ENCODE data around the gene DAAM2. TPM values are rescaled to one million over a fixed set of nuclear protein-coding genes. Genes with fewer than 3 reads are reported as not detected.

Gene DAAM2
- polyA plus RNA-seq, 2 of the 4 experiments (the other 2 are of a cell fraction): not detected

- ATAC-seq: no peak
- TF ChIP-seq MYC (IDR thresholded peaks at IDR 0.05; ENCODE audit: borderline replicate concordance, low read length) (no peak), ZNF302 (CRISPR knock-in tag; IDR thresholded peaks at IDR 0.05) (no peak), ZC3H11A (IDR thresholded peaks at IDR 0.05) (no peak), EHMT2 (IDR thresholded peaks at IDR 0.05; ENCODE audit: low read depth) (no peak), TP53 (CRISPR knock-in tag; IDR thresholded peaks at IDR 0.05) (no peak), USF2 (IDR thresholded peaks at IDR 0.05) (no peak), ESRRA (IDR thresholded peaks at IDR 0.05; ENCODE audit: borderline replicate concordance, low read length) (no peak), ZFP36 (IDR thresholded peaks at IDR 0.05; ENCODE audit: borderline replicate concordance, partially characterized antibody) (no peak)
- Histone ChIP-seq H3K4me1 (no peaks in the 10 kb centered on the region), H3K9me3 (no peaks in the 10 kb centered on the region), H3K27ac (no peak overlapping the region), H3K4me2 (no peak overlapping the region), H3K4me3 (no peak overlapping the region)
- no peak for DNase-seq (ENCODE audit: low read depth in 1 of 2, low spot score in 1 of 2)
- CTCF ChIA-PET: interaction anchor here (0.6 kb wide), 1 partner anchor 54 kb away, joined by 3 read pairs; no protein-coding TSS in a partner anchor
- 24% methylated on average over 9 of the region's 10 CpGs for whole genome bisulfite sequencing (ENCODE audit: missing lambda C conversion rate)
- POLR2A ChIA-PET: no interaction called here
- no peak for FAIRE-seq
Observed at GRCh38 chr6:39899554-39900295, 107.5 kb downstream of the DAAM2 start.

GRCh38 chr6:39901116-39901655, 109.0 kb downstream of the DAAM2 start:
- H3K9me3 ChIP-seq: no peaks in the 10 kb centered on the region
- ChIA-PET POLR2A (no interaction called here), CTCF (no interaction called here)
- no peak overlapping the region for H3K4me3 ChIP-seq
- ATAC-seq (no peak), FAIRE-seq (no peak), DNase-seq (ENCODE audit: low read depth in 1 of 2, low spot score in 1 of 2) (no peak)
- no peaks in the 10 kb centered on the region for H3K4me1 ChIP-seq
- H3K4me2 ChIP-seq: no peak overlapping the region
- TF ChIP-seq KDM1A (IDR thresholded peaks at IDR 0.05; ENCODE audit: low read depth): no peak
- no peak for TF ChIP-seq FOSL2 (IDR thresholded peaks at IDR 0.05)
- no peak for TF ChIP-seq FOSL2 (CRISPR knock-in tag; IDR thresholded peaks at IDR 0.05)
- TF ChIP-seq BCL3 (IDR thresholded peaks at IDR 0.05): no peak
- no peak for TF ChIP-seq PHF8 (IDR thresholded peaks at IDR 0.05; ENCODE audit: borderline replicate concordance, low read depth)
- TF ChIP-seq TP53 (CRISPR knock-in tag; IDR thresholded peaks at IDR 0.05): no peak
- TF ChIP-seq POLR2A (IDR thresholded peaks at IDR 0.05; ENCODE audit: low read length): no peak
- WGBS (ENCODE audit: missing lambda C conversion rate): 40% methylated on average over 2 of the region's 10 CpGs
- H3K27ac ChIP-seq: no peak overlapping the region

GRCh38 chr6:39901670-39902069, 109.5 kb downstream of the DAAM2 start:
- TF ChIP-seq CHD2 (IDR thresholded peaks at IDR 0.05; ENCODE audit: low read length, partially characterized antibody): no peak
- no peak for TF ChIP-seq BHLHE40 (IDR thresholded peaks at IDR 0.05; ENCODE audit: low read depth, low read length)
- TF ChIP-seq POLR2AphosphoS2 (conservative IDR thresholded peaks at IDR 0.05; ENCODE audit: low read length): no peak
- no peak for TF ChIP-seq MAFK (IDR thresholded peaks at IDR 0.05; ENCODE audit: partially characterized antibody)
- TF ChIP-seq CHD4 (IDR thresholded peaks at IDR 0.05; ENCODE audit: borderline replicate concordance): no peak
- no peak for TF ChIP-seq CTCF (IDR thresholded peaks at IDR 0.05)
- no peak for TF ChIP-seq RARB (CRISPR knock-in tag; IDR thresholded peaks at IDR 0.05)
- no peak for TF ChIP-seq TFCP2L1 (CRISPR knock-in tag; IDR thresholded peaks at IDR 0.05)
- no peak for TF ChIP-seq PBX3 (IDR thresholded peaks at IDR 0.05)
- TF ChIP-seq HOXB13 (CRISPR knock-in tag; IDR thresholded peaks at IDR 0.05; ENCODE audit: low read depth): no peak
- TF ChIP-seq CEBPB (IDR thresholded peaks at IDR 0.05): no peak
- no peak for TF ChIP-seq EP300 (IDR thresholded peaks at IDR 0.05)
- TF ChIP-seq SREBF2 (IDR thresholded peaks at IDR 0.05): no peak
- no peak for TF ChIP-seq USF2 (IDR thresholded peaks at IDR 0.05)
- TF ChIP-seq JUNB (IDR thresholded peaks at IDR 0.05): no peak
- TF ChIP-seq RAD21 (conservative IDR thresholded peaks at IDR 0.05 in 1 of 2, IDR thresholded peaks at IDR 0.05 in 1 of 2): no peak
- 55% methylated on average over 9 of the region's 19 CpGs for WGBS (ENCODE audit: missing lambda C conversion rate)

More at GRCh38 chr6:39901670-39902069, 109.5 kb downstream of the DAAM2 start:
- H3K27ac ChIP-seq: no peak overlapping the region
- no peaks in the 10 kb centered on the region for H3K9me3 ChIP-seq
- DNase-seq (ENCODE audit: low read depth in 1 of 2, low spot score in 1 of 2) (no peak), FAIRE-seq (no peak), ATAC-seq (no peak)
- H3K4me2 ChIP-seq: no peak overlapping the region
- ChIA-PET CTCF (no interaction called here), POLR2A (no interaction called here)
- H3K4me3 ChIP-seq: no peak overlapping the region
- H3K4me1 ChIP-seq: no peaks in the 10 kb centered on the region
